HFF-Myc (cell line): Measurements from ENCODE around the gene TMEM130.

Source experiments
- DNase-seq: peaks from one replicate; pipeline ENCODE4 v3.0.0-alpha.2; 2011; ENCODE audit warnings: low read depth; ENCODE audit errors: extremely low read depth
- H3K4me3 ChIP-seq: replicated peaks from 2 replicates; pipeline ENCODE4 v1.5.1; 2011; ENCODE audit warnings: low read depth, mild to moderate bottlenecking, control low read depth, low read length
- TF ChIP-seq, protein P1 (sequence below): IDR thresholded peaks from 2 replicates; pipeline ENCODE4 v1.5.1; 2012; ENCODE audit warnings: mild to moderate bottlenecking, low read depth, low read length, control low read depth; ENCODE audit errors: missing control alignments

Gene TMEM130, protein sequence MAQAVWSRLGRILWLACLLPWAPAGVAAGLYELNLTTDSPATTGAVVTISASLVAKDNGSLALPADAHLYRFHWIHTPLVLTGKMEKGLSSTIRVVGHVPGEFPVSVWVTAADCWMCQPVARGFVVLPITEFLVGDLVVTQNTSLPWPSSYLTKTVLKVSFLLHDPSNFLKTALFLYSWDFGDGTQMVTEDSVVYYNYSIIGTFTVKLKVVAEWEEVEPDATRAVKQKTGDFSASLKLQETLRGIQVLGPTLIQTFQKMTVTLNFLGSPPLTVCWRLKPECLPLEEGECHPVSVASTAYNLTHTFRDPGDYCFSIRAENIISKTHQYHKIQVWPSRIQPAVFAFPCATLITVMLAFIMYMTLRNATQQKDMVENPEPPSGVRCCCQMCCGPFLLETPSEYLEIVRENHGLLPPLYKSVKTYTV

DNA sequence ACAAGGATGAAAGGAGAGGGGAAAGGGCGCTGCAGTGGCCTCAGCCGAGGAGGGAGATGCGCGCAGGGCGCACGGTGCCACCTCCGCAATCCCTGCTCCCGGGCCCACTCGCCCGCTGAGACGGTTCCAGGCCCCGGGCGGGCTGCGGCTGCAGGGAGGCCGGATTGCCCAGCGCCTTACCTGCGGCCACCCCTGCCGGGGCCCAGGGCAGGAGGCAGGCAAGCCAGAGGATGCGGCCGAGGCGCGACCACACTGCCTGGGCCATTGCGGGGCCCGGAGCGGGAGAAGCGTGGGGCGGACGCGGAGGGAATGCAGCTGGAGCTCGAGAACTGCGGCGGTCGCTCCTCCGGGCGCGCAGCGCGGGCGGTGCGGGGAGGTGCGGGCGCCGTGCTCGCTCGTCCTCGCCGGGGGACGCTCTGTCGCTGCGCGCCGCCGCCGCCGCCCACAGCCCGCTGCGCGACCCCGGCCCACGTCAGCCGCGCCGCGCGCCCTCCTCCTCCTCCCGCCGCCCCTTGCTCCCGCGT lies at the start of gene TMEM130:
Gene TMEM130, minus strand, starts transcription at position 418 of the 524 bp plus-strand sequence. Its CDS starts 153 bp downstream, at position 265.
- peak within 1 kb of the TSS; percentile 42 for H3K4me3 ChIP-seq
- TF ChIP-seq, protein P1, sequence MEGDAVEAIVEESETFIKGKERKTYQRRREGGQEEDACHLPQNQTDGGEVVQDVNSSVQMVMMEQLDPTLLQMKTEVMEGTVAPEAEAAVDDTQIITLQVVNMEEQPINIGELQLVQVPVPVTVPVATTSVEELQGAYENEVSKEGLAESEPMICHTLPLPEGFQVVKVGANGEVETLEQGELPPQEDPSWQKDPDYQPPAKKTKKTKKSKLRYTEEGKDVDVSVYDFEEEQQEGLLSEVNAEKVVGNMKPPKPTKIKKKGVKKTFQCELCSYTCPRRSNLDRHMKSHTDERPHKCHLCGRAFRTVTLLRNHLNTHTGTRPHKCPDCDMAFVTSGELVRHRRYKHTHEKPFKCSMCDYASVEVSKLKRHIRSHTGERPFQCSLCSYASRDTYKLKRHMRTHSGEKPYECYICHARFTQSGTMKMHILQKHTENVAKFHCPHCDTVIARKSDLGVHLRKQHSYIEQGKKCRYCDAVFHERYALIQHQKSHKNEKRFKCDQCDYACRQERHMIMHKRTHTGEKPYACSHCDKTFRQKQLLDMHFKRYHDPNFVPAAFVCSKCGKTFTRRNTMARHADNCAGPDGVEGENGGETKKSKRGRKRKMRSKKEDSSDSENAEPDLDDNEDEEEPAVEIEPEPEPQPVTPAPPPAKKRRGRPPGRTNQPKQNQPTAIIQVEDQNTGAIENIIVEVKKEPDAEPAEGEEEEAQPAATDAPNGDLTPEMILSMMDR: no peak
- no peak for DNase-seq

DNA sequence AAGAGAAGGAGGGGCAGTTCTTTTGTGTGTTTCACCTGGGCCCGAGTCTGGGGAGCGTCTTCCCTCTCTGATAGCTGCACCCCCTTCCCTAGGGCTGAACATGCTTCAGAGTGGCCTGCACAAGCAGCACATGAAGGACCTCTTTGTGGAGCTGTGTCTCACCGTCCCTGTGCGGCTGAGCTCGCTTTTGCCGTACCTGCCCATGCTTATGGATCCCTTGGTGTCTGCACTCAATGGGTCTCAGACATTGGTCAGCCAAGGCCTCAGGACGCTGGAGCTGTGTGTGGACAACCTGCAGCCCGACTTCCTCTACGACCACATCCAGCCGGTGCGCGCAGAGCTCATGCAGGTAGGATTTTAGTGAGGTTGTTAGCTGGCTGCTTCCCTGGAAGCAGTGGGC lies 47.5 kb upstream of the TMEM130 start:
- TF ChIP-seq, protein P1: no peak
- no peak overlapping the region for H3K4me3 ChIP-seq
- no peak for DNase-seq

DNA sequence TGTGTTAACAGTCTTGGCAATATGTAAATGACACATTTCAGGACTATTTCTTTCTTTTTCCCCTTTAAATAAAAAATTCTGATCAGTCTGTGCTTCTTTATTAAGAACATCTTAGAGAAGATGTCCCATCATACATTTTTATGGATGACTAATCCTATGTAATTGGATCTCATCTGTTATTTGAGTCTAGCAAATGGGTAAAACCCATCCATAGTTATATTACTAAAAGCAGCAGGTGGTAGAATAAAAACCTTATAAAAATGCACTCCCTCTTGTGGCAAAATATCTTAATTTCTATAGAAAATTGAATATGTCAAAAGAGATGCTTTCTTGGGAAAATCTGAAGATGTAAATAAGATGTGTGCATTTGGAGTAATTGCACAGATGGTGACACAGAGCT lies 43.8 kb upstream of the TMEM130 start:
- TF ChIP-seq, protein P1: peak; percentile 6
- DNase-seq: peak; percentile 16
- no peak overlapping the region for H3K4me3 ChIP-seq

DNA sequence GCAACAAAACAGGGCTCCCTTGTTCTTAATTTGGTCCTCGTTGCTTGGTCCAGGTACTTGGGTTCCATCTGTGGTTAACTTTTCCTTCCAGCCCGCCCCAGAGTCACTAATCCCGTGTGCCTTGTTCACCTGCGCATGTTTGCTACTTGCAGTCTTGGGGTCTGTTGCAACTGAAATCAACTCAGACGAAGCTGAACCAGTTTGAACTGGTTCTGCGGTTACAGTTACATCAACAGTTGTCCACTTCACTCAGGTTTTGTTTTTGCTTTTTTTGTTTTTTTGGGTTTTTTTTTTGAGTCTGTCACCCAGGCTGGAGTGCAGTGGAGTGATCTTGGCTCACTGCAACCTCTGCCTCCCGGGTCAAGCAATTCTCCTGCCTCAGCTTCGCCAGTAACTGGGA lies 43.2 kb upstream of the TMEM130 start:
- H3K4me3 ChIP-seq: no peak overlapping the region
- TF ChIP-seq, protein P1: no peak
- DNase-seq: no peak

DNA sequence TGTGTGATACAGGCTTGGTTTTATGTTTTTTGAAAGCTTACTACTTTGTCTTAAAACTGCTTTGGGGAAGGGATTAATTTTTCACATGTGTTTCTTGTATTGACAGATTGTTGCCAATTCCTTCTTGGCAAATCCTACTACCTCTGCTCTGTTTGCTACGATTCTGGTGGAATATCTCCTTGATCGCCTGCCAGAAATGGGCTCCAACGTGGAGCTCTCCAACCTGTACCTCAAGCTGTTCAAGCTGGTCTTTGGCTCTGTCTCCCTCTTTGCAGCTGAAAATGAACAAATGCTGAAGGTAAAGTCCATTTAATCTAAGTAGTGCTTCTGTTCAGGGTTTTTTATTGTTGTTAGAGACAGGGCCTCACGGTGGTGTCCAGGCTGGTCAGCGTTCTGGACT lies 42.1 kb upstream of the TMEM130 start:
- TF ChIP-seq, protein P1: no peak
- DNase-seq: no peak
- no peak overlapping the region for H3K4me3 ChIP-seq

DNA sequence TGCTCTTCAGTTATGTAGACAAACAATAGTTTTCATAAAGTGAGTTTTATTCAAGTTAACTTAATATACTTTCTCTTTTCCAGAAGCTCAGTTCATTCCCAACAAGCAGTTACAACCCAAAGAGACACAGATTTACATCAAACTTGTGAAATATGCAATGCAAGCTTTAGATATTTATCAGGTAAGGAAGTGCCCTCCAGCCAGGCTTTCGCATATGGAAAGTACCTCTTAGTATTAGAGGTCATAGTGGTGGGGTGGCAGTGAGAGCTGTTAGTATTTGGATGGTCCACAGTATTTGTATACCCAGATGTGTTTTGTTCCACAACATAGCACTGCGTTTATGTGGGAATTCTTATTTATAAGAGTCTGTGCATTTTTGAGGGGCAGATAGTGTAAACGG lies 40.6 kb upstream of the TMEM130 start:
- TF ChIP-seq, protein P1: no peak
- no peak overlapping the region for H3K4me3 ChIP-seq
- DNase-seq: no peak
